ENCODE measurements around the gene MARCHF3. TPM values are rescaled to one million over a fixed set of nuclear protein-coding genes. Genes with fewer than 3 reads are reported as not detected.
"Not testable (repeated sequence)": the region's sequence is repeated elsewhere in the genome, so short reads cannot be mapped to it uniquely, and the experiment has no call there.

The MARCHF3 gene
- total RNA-seq, 1 donor from 2014 or later: 65.9 TPM

DNA sequence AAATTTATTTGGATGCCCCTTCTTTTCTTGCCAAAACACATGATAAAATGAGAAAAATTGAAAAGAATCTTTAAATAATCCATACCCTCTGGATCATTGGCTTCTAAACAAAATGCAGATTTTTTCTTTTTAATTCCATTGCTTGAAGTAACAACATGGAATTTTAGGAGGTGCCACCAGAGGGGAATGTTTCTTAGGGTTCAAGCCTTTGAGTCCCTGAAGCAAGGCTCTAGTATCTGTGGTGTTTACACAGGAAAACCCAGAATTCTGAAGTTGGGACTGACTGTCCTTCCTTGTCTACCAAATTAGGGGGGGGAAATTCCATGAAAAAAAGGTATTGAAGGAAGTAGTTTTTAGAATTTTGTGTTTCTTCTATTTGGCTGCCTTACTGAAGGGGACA, 184.0 kb downstream of the MARCHF3 start:
- DNase-seq: peak; percentile 63

DNA sequence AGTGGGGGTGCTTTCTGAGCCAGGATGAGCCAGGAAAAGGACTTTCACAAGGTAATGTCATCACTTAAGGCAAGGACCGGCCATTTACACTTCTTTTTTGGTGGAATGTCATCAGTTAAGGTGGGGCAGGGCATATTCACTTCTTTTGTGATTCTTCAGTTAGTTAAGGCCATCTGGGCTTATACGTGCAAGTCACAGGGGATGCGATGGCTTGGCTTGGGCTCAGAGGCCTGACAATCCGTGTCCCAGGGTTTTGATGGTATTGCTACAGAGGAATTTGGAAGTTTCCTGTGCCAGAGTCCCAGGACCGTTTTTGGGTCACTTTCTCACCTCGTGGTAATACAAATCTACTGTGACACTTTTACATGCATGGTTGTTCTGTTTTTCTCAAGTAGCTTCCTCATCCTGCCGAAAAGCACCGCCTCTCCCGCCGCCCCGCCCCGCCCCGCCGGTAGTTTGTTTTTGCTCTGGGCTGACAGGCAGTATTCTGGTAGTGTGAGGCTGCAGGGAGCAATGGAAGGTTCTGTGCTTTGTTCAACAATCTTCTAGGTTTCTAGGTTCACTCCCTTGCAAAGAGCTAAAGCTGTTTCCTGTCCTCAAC, 184.8 kb downstream of the MARCHF3 start:
- peak; percentile 40 for DNase-seq

DNA sequence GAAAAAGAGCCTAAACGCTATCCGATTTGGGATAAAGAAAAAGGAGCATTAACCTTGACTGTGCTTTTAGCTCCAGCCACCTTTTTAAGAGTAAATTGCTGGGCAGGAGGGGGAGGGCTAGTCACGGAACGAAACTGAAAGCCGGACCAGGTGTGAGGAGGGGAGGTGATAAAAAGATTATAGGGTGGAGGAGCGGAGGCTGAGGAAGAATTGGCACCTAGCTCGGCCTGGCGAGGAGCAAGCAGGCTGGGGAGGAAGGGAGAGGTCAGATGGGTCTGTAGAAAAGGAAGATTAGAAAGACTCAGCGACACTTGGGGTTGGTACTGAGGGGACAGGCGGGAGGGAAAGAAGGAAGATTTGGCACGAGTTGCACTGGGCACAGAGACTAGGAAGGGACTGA, 187.0 kb downstream of the MARCHF3 start:
- DNase-seq: not testable (repeated sequence)

DNA sequence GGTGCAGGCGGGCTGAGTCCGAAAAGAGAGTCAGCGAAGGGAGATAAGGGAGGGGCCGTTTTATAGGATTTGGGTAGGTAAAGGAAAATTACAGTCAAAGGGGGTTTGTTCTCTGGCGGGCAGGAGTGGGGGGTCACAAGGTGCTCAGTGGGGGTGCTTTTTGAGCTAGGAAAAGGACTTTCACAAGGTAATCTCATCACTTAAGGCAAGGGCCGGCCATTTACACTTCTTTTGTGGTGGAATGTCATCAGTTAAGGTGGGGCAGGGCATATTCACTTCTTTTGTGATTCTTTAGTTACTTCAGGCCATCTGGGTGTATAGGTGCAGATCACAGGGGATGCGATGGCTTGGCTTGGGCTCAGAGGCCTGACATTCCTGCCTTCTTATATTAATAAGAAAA, 191.0 kb downstream of the MARCHF3 start:
- DNase-seq: not testable (repeated sequence)

DNA sequence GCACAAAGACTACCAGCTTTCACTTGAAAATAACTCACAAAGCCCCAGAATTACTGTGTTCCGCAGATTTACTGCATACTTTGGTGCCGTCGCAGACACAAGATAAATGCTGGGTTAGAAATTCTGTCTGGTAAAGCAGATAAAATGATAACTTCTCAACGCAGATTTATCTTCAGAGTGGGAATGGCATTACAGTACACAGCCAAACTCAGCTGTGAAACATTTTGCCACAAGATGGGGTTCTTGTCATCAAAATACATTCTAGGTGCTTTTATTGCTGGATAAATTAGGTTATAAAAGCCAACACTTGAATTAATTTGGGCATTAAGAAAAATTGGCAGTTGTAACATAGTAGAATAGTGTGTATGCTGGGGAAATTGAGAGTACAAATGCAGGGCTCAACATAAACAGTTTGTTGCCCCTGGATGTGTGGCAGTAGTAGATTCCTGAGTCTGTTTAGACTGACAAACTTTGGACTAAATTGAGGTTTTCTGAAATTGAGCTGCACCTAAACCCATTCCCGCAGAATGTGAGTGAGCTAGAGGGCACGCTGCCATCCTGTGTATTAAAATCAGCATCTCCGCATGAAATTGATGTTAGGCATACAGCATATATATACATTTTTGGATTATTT, 192.3 kb downstream of the MARCHF3 start:
- DNase-seq: peak; percentile 67

DNA sequence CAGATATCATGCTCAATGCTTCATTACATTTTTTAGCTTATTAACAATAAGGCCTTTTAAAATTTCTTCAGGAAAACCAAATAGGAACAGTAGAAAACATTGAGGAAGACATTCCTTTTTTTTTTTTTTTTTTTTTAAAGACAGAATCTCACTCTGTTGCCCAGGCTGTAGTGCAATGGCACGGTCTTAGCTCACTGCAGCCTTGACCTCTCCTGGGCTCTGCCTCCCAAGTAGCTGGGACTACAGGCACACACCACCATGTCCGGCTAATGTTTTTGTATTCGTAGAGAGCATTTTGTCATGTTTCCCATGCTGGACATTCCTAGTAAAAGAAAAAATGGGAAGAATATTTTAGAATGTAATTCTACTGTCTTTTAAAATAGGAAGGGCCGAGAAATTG, 193.1 kb downstream of the MARCHF3 start:
- no peak for DNase-seq

DNA sequence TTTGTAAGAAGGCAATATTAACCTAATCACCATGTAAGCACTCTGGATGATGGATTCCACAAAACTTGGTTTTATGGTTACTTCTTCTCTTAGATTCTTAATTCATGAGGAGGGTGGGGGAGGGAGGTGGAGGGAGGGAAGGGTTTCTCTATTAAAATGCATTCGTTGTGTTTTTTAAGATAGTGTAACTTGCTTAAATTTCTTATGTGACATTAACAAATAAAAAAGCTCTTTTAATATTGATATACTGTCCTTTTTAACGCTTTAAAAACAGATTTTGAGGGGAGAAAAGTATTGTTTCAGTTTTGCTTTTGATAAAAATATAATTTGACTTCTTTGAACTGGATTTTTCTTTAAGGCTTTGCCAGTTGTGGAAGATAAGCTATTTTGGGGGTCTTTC, 193.6 kb downstream of the MARCHF3 start:
- no peak for DNase-seq

DNA sequence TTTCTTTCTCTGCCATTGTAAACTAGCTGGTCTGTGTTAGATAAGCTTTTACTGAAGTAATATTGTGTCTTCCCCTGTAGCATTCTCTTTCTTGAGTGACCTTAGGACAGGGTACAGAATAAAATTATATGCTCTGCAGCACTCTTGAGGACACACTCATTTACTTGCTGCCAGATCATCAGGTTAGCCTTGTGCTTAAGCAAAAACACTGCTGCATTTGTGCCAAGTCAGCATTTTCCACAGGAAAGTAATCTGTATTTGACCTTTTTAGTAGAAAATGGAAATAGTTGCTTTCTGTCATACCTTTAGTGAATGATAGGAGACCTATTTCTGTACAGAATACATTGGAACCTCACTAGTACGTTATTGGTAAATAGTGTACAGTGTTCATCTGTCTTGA, 199.2 kb downstream of the MARCHF3 start:
- DNase-seq: peak; percentile 13

DNA sequence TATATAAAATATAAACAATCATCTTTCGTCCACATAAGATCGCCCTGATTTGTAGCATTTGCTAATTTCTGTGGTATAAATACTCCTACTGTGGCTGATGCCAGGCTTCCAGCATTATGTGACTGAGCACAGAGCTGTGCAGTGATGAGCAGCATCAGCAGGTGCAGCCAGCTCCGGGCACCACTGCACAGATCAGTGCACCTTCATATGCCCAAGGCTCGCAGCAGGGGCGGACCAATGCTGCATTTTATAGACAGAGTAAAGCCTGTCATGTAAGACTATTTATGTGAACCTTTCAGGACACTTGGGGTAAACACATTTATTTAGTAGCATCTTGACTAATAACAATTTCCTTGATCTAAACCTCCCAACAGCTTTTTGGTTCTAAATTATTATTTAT, 200.3 kb downstream of the MARCHF3 start:
- DNase-seq: no peak

DNA sequence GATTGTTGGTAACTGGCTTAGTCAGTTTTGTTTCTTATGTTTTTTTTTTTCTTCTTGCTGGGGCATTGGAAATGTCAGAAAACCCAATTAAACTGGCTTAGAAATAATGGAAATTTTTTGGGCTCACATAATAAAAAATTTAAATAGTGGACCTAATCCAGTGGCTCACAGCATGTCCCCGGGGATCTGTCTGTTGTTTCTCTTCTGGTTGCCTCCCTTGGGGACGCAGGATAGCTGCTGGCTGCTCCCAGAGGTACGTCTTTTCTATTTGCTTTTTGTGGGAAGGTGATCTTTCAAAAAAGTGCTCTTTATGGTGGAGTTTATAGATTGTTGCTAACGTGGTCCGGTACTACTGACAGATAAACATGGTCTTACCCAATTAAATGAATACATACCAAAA, 201.3 kb downstream of the MARCHF3 start:
- no peak for DNase-seq

DNA sequence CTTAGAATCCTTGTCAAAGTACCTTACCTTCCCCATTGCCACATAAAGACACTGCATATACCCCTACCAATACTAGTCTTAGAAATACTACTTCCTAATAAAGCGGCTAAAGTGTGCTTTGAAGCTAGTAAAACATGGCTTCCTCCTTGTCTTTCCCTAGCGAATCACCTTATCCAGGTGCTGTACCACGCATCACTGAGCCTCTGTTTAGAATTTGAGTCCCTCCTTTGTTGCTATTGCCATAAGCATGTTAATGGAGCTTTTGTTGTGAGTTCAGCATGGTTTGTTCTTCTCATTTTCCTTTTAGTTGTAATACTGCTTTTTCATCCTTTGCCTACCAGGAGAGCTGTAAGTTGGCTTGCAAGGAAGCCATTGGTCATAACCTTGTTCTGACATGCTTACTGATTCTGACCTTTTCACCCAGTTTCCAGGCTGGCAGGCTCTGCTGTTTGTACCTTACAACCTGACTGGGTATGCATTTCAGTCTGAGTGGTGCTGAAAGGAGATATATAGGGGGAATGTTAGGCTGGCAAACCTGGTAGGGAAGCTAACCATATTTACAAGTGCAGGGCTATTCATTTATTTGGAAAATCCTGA, 203.6 kb downstream of the MARCHF3 start:
- DNase-seq: no peak

DNA sequence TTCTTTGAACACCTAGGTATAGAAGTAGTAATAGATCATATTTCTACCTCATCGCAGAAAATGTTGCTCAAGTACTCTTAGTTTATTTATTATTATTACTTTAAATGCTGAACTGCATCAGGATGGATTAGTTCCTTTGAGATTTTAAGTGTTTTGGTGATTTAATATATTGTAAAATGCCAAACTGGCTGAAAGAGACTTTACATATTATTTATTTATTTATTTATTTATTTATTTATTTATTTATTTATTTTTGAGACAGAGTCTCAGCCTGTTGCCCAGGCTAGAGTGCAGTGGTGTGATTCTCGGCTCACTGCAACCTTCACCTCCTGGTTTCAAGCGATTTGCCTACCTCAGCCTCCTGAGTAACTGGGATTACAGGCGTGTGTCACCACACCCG, 211.1 kb downstream of the MARCHF3 start:
- DNase-seq: no peak

DNA sequence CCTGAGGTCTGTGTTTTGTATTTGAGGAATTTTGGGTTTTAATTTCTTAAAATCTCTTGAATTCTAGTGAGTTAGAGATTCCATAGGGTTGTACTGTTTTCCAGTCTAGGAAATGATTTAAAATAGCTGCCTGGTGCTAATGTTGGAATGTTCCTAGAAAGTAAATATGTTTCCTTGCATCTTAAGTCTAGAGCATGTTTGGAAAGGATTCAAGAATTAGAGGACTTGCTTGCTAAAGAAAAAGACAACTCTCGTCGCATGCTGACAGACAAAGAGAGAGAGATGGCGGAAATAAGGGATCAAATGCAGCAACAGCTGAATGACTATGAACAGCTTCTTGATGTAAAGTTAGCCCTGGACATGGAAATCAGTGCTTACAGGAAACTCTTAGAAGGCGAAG, 211.6 kb downstream of the MARCHF3 start:
- no peak for DNase-seq

Other genes starting within 250 kb of the MARCHF3 start
- gene C5orf63, start 42.9 kb upstream of the MARCHF3 start, total RNA-seq: 1.5 and 1.9 TPM in 2 replicates

Data from dermis blood vessel endothelial cell (primary cell).